Loucy (cell line): ENCODE results near the gene OVOL3.

ENCODE experiments used
- CTCF ChIP-seq: fragments of 200-600 bp; sonication (generic); conservative IDR thresholded peaks from 2 replicates; pipeline ENCODE4 v1.5.1; 2014; ENCODE audit warnings: mild to moderate bottlenecking, antibody characterized with exemption, low read length
- EZH2phosphoT487 ChIP-seq: fragments of 200-600 bp; IDR thresholded peaks from 2 replicates; pipeline ENCODE4 v1.6.1; 2018; ENCODE audit warnings: antibody characterized with exemption, mild to moderate bottlenecking, moderate library complexity, borderline replicate concordance

- TF ChIP-seq CTCF = no peak
- TF ChIP-seq EZH2phosphoT487 = no peak
Observed at GRCh38 chr19:36153126-36153525, 42.2 kb downstream of the OVOL3 start.
